Limb (tissue), 2 donors: ENCODE results near the gene C22orf39.

ENCODE experiments used
- DNase-seq, 2 donors: peaks; one replicate each; pipeline ENCODE4 v3.0.0-alpha.2; 2016; ENCODE audit errors: extremely low spot score in 2 of 2

Gene C22orf39

DNA sequence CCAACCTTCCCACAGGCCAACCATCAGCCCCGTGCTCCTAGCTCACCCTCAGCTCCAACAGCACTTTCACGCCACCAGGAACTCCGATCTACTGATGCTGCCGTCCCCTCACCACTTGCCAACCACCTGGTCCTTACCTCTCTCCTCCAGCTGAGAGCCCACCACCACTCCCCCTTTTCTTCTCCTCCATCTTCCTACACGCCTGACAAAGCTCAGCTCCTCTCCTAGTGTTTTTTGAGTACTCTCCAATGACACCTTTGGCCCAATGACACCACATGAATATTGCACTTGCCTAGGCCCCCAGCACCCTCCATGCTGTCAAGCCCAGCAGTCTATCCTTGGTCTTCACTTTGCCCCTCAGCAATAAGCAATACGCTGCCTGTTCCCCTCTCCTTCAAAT lies 46.6 kb downstream of the C22orf39 start:
- DNase-seq, result no peak

DNA sequence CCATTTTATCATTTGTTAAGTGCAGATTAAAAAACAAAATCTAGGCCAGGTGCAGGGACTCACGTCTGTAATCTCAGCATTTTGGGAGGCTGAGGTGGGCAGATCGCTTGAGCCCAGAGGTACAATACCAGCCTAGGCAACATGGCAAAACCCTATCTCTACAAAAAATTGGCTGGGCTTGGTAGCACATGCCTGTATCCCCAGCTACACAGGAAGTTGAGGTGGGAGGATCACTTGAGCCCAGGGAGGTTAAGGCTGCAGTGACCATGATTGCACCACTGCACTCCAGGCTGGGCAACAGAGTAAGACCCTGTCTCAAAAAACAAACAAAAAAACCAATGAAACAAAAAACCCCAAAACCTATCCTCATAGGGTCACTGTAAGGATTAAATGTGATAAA lies 48.9 kb downstream of the C22orf39 start:
- no peak for DNase-seq

DNA sequence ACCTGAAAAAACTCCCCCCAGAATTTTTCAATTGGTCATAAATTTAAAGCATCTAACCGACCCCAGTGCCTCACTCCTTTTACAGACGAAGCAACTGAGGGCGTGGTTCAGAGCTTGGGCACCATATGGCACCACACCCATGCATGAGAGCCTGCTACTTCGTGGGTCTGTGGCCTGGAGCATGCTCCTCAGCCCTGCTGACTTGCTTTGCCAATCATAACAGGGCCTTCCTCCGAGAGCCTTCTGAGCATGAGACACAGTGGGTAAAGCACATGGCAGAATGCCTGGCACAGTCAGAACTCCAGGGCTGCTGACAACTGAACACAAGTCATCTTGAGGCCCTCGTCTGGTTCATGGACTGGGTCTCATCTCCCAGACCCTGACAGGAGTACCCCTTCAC lies 49.3 kb downstream of the C22orf39 start:
- DNase-seq, result no peak

DNA sequence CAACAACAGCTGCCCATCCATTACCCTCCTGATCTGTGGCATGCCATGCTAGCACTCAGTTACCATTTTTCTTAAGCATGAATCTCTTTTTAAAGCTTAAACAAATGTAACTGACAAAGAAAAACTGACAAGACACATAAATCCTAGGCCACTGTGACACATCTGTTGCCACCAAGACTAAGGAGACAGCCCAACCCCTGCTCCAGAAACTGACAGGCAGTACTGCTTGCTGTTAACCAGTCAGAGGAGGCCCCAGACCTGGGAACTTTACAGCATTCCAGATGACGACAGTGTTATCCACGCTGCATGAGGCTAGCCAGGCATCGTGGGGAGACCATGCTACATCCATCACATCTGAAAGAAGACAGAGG lies 49.8 kb downstream of the C22orf39 start:
- no peak for DNase-seq

DNA sequence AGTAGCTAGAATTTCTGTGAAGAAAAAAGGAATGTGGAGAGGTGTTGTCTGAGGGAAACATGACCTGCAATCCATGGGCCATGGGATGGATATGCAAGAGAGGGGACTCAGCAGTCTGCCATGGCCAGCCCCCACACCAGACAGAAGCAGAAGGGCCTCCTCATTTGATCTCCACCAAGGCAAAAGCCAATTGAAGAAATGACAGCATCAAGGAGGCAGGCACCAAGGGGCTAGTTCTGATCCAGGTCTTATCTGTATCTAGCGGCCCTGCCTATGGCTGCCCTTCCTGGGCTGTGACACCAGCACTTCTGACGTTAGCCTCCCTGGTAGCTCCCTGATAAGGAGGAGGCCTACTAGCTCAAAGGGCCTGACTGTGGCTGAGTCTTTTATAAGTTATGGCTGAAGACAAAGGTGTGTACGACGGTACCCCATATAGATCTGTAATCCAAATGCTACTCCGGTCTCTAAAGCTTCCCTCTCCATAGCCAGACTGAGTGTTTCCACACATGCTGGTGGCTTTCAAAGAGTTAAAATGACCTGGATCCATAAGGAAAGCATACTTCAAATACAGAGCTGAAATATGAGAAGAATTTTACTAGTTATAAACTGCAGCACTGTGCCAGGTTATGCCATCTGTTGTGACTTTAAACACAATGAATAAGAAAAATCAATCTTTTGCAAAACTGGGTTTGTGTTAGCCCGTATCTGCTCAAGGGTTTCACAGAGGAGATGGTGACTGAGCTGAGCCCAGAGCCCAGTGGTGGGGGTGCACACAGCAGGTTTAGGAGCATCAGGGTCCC lies 50.4 kb downstream of the C22orf39 start:
- DNase-seq, result no peak

DNA sequence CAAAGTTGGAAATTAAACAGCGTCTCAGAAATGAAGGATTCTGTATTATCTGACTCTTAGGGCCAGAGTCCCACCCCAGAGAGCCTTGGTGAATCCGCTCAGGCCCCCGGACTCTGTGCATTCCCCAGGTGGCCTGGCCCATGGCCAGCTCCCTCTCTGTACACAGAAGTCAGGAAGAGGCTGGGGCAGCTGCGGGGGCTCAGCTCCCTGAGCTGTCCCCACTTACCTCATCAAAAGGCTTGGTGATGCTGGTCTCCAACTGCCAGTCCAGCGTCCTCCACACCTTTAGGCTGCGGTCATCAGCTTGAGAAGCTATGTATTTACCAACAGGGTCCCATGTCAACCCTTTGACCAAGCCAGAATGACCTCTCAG lies 51.0 kb downstream of the C22orf39 start:
- no peak for DNase-seq

DNA sequence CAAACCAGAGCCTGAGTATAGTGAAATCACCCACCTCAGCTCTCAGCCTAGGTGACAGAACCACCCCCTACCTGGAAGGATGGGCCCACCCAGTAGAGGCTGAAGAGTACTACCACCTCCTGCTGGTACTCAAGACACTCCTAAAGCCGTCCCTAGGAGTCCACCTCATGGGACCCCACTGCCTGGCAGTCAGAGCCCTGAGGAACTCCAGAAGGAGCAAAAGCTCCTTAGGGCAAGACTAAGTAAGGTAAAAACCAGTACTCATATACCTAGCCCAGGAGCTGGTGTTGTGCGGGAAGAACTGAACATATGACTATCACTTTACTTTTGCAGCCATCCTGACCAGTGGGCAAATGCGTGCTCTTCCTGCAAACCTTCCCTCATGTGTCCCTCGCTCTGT lies 52.2 kb downstream of the C22orf39 start:
- DNase-seq, result no peak

DNA sequence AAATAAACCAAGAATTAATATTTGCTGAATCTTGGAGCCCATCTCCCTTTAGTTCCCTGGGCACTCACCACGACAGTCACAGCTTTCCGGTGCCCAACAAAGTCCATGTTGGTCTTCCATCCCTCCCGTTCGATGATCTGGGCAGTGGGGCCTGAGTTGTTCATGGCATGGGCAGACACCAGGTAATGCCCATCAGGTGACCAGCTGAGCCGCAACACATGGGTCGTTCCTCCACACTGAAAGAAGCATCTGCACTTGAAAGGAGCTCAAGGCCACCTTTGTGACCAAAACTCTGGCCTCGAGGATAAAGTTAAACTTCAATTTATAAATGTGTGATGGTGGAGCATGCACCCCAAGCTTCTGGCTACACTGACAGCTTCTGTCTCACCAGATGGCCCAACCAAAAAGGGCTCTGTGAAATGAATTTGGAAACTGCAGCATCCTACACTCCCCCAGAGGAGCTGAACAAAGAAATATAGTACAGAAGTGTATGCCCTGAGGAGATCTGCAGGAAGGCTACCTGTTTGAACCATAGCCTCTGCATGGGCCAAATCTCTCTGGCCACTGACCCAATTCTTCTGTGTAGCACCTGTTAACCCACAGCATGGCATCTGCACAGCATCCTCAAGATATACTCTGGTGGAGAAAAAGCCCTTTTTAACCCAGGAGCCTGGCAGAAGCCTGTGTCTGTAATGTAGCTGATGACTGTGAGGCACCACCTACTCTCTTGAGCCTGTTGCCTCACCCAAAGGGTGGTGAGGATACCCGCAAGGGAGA lies 53.0 kb downstream of the C22orf39 start:
- no peak for DNase-seq

DNA sequence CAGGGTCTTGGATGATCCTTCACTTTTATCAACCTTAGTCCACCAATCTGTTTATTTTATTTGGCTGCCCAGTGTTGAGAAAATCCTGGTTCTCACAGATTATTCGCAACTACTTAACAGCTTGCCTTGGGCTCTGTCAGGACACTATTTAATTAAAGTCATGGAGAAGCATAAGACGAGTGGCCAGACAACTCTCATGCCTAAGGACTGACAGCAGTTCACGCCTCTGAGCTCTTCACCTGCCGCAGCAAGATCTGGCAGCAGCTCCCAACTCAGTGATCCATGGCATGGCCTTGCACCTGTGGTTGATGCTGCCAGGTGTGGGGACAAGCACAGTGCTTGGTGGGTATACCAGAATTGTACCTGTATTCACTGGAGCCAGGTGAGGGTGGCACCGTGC lies 53.8 kb downstream of the C22orf39 start:
- DNase-seq, result no peak
